ENCODE results near the gene DDX1.

DNA sequence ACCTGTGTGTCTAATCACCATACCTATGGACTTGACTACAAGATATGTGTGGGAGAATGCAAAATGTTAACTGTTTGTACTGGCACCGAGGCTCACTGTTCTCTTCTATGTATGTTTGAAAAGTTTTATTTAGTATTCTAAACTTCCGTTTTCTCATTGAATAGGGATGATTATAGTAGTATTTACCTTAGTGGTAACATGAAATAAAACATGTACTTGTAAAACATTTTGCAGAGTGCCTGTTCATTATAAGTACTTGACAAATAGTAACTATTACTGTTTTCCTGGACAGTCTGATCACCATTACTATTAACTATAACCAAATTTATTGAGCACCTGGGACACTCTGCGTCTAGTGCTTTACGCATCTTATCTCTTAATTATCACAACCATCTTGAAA lies 24.8 kb downstream of the DDX1 start:
- no peak for TF ChIP-seq POLR2A (IDR thresholded peaks at IDR 0.05)
- TF ChIP-seq, protein P1, sequence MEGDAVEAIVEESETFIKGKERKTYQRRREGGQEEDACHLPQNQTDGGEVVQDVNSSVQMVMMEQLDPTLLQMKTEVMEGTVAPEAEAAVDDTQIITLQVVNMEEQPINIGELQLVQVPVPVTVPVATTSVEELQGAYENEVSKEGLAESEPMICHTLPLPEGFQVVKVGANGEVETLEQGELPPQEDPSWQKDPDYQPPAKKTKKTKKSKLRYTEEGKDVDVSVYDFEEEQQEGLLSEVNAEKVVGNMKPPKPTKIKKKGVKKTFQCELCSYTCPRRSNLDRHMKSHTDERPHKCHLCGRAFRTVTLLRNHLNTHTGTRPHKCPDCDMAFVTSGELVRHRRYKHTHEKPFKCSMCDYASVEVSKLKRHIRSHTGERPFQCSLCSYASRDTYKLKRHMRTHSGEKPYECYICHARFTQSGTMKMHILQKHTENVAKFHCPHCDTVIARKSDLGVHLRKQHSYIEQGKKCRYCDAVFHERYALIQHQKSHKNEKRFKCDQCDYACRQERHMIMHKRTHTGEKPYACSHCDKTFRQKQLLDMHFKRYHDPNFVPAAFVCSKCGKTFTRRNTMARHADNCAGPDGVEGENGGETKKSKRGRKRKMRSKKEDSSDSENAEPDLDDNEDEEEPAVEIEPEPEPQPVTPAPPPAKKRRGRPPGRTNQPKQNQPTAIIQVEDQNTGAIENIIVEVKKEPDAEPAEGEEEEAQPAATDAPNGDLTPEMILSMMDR (IDR thresholded peaks at IDR 0.05), result no peak
- no peak for TF ChIP-seq POLR2AphosphoS5 (IDR thresholded peaks at IDR 0.05)

Data from breast epithelium (tissue), 3 donors.